GM21367 (cell line): ENCODE measurements around the gene LRRC1.
"Not testable (repeated sequence)": the region's sequence is repeated elsewhere in the genome, so short reads cannot be mapped to it uniquely, and the experiment has no call there.

ENCODE experiments used
- ATAC-seq: cut with Tn5 transposase; IDR thresholded peaks from one replicate; pipeline ENCODE4 v1.9.1; 2021; ENCODE audit not compliant: unreplicated experiment

The LRRC1 gene

GRCh38 chr6:53792016-53792415 is 2.8 kb upstream of the LRRC1 start:
- no peak for ATAC-seq

- ATAC-seq: no peak
Observed at GRCh38 chr6:53792973-53793317, 1.9 kb upstream of the LRRC1 start.

- peak; percentile 17 for ATAC-seq
Observed at GRCh38 chr6:53793318-53794136, 1.3 kb upstream of the LRRC1 start.

- ATAC-seq: peak; percentile 56
Observed at GRCh38 chr6:53794137-53794719, 577 bp upstream of the LRRC1 start.

DNA sequence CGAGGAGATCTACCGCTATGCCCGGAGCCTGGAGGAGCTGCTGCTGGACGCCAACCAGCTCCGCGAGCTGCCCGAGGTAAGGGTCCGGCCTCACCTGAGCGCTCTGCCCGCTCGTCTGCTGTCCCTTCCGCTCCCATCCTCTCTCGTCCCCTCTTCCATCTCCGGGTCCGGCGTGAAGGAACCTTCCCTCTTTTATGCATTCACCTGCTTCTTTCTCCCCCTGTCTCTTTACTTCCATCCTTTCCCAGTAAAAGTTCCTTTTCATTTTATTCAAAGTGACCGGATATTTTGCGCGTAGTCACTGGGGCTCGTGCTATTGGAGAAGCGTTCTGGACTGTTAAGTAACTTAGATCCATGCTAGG is 516 bp downstream of the LRRC1 start:
- ATAC-seq: no peak

DNA sequence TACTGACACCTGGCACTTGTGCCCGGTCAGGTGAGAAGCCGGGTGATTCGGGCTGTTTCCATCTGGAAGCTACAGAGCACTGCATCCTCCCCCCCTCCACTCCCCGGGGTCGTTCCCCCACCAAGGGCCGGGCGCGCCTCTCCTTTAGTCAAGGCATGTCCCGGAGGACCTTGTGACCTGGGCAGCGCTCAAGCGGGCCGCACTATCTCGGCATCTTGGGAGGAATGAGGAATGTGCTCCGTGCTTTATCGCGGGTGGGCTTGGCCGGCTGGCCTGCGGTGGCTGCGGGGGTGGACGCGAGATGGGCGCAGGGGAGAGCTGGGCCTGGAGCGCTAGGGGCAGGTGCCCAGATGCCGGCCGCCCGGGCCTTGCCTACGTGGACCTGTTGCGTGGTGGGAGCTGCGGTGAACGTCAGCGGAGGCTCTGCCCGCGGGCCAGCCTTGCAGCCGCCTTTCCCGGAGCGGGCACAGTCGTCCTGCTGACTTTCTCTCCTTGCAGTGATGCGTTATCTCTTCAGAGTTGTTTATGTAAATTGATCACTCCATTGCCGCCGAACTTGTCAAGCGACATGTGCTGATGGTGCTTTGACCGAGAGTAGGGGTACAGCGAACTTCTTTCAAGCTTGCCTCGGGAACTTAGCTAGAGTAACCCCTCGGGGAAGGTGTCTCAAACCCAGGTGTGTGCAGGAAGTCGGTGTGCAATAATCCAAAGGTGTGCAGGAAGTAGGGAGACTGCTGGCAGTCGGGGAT is 1.1 kb downstream of the LRRC1 start:
- no peak for ATAC-seq

- ATAC-seq: no peak
Observed at GRCh38 chr6:53796451-53796780, 1.6 kb downstream of the LRRC1 start.

GRCh38 chr6:53796791-53797190 is 2.0 kb downstream of the LRRC1 start:
- ATAC-seq: no peak

GRCh38 chr6:53797304-53797703 is 2.5 kb downstream of the LRRC1 start:
- no peak for ATAC-seq

- ATAC-seq: no peak
Observed at GRCh38 chr6:53799340-53799739, 4.5 kb downstream of the LRRC1 start.

DNA sequence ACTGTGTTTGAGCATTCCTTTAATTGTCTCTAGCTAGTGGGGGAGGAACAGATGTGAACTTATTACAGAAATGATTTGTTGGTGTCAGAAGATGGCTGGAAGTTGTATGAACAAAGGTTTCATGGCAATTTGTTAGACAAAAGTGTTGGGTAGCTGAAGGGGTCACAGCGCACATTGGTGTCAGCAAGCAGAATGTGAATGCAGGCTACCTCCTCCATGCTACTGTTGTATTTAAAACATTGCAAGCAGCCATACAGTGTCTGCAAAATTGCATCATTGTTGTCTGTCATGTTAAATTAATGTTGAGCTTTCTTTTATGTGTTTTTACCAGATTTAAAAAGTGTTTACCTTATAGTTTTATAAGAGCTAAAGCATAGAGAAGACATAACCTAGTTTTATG is 6.2 kb downstream of the LRRC1 start:
- ATAC-seq: no peak

- no peak for ATAC-seq
Observed at GRCh38 chr6:53802582-53802981, 7.8 kb downstream of the LRRC1 start.

DNA sequence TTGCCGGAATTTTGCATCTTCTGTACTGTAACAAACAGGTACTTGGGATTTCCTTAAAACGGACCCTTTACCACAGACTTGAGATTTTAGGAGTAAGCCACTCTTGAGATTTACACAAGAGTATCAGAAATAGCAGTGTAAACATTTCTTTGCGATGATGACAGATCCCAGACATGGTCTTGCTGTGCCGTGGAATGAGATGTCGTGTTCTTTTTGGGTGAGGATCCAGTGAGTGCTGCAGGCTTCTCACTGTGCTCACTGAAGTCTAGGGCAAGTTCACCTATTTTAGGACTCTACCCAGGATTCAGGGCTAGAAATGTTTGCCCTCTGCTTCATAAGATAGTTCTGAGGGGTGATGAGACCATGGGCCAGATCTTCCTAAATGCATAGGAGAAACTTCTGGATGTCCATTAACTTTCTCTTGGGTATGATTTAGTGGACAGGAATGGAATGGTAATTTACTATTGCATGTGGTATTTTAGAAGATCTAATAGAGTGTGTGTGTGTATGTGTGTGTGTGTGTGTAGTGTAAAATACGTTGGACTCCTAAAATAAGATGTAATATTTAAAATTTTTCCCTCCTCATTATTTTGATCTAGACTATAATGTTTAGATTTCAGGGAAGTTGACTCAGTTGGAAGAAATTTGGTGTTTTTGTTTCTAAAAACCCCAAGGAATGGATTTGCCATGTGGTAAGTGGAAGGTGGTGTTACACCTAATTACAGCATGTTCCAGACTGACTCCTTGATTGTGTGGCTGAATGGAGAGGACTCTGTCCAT is 8.5 kb downstream of the LRRC1 start:
- ATAC-seq: no peak

DNA sequence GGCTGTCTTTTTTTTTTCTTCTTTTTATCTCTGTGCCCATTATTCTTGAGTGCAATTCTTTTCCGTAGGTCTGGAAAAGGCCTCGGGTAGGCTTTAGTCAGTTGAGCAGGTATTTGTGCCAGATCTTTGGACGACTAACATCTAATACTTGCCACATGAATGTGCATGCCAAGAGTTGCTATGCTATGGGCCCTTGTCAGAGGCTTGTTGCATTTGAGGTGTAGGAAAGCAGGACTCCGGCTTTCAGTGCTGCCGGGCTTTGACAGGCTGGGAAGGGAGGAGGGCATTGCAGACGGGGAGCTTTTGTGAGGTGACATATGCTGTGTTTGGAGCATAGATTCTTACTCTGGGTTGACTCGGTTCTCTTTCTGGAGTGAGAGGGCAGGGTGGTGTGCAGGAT is 10.2 kb downstream of the LRRC1 start:
- no peak for ATAC-seq

DNA sequence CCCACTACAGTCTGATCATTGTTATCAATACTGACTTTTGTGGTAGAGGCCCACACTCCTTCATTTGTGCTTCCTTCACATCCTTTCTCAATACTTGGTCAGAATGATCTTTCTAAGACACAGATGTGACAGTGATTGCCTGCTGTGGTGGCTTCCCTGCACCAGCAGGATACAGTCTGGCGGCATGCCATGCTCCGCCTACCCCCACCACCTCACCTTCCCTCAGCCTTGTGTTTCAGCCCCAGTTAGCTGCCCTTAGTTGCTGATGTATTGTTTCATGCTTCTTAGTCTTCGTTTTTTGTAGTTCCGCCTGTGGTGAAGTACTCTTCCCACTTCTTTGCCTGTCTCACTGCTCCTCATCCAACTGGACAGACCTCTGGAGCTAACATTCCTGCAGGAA is 10.9 kb downstream of the LRRC1 start:
- ATAC-seq: no peak

GRCh38 chr6:53807606-53808005 is 12.8 kb downstream of the LRRC1 start:
- ATAC-seq: not testable (repeated sequence)

GRCh38 chr6:53808302-53808881 is 13.6 kb downstream of the LRRC1 start:
- no peak for ATAC-seq

- ATAC-seq: no peak
Observed at GRCh38 chr6:53809691-53810090, 14.9 kb downstream of the LRRC1 start.

DNA sequence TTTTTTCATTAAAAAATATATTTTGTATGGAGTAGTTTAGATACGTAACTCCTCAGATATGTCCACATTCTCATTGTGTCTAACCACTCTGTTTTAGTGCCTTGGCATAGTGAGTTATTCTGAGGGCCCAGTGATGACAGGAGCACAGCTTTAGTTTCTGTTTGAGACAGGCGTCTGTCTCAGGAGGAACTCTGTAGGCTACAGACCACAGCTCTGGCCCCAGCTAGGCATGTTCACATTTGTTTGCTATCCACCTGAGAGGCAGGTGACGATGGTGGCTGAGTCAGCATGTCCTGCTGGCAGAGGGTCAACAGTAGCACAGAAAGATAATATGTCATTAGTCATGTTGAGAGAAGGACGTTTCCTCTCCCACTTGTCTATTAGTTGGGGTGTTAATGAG is 16.3 kb downstream of the LRRC1 start:
- peak; percentile 63 for ATAC-seq

- ATAC-seq: no peak
Observed at GRCh38 chr6:53811746-53812145, 16.9 kb downstream of the LRRC1 start.

DNA sequence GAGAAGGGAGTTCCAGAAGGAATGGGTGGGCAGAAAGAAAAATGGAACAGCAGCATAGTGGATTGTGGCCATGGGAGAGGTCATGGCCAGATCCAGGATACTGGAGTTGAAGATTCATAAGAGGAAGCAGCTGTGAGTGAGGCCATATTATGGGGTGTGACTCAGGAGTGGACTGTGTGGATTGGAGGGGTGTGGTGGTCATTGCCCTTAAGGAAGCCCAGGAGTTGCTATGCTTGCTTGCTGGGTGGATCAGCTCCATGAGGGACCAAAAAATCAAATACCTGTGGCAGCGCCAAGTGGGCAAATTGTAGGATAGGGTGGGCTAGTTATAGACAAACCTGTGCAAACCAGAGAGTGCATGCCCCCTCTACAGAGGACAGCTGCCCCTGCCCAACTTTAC is 18.3 kb downstream of the LRRC1 start:
- no peak for ATAC-seq
